ENCODE measurements around the gene FHOD3. TPM values are rescaled to one million over a fixed set of nuclear protein-coding genes. Genes with fewer than 3 reads are reported as not detected.

Gene FHOD3
- total RNA-seq, 1 experiment from 2014 or later, result 18.1 TPM

DNA sequence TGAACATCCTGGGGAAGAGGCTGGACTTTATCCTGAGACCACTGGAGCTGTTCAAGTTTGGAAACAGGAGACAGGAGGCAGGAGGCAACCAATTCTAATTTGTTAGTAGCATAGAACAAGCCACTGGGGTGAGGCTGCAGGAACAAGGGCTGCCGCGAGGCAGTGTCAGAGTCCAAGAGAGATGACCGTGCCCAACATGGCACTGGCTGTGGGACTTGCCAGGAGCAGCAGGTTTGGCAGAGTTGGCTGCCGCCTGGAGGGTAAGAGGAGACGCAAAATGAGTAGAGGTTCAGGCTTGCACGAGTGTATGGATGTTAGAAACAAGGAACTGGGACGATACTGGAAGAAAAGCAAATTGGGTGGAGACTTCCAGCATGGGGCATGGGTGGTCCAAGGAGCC, 362.8 kb downstream of the FHOD3 start:
- no peak for TF ChIP-seq EZH2 (IDR thresholded peaks at IDR 0.05; ENCODE audit: low read length, unreplicated experiment)
- TF ChIP-seq, protein P1, sequence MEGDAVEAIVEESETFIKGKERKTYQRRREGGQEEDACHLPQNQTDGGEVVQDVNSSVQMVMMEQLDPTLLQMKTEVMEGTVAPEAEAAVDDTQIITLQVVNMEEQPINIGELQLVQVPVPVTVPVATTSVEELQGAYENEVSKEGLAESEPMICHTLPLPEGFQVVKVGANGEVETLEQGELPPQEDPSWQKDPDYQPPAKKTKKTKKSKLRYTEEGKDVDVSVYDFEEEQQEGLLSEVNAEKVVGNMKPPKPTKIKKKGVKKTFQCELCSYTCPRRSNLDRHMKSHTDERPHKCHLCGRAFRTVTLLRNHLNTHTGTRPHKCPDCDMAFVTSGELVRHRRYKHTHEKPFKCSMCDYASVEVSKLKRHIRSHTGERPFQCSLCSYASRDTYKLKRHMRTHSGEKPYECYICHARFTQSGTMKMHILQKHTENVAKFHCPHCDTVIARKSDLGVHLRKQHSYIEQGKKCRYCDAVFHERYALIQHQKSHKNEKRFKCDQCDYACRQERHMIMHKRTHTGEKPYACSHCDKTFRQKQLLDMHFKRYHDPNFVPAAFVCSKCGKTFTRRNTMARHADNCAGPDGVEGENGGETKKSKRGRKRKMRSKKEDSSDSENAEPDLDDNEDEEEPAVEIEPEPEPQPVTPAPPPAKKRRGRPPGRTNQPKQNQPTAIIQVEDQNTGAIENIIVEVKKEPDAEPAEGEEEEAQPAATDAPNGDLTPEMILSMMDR (conservative IDR thresholded peaks at IDR 0.05; ENCODE audit: low read depth, low read length), result no peak
- TF ChIP-seq EZH2phosphoT487 (IDR thresholded peaks at IDR 0.05; ENCODE audit: borderline replicate concordance, low read length), result no peak
- no peaks in the 10 kb centered on the region for H3K36me3 ChIP-seq (ENCODE audit: low read depth, low read length)
- ATAC-seq (no peak), DNase-seq (no peak)
- H3K4me2 ChIP-seq (ENCODE audit: low read length), result no peak overlapping the region
- POLR2A ChIA-PET (ENCODE audit: unreplicated experiment), result no interaction called here
- no peak overlapping the region for H2AFZ ChIP-seq (ENCODE audit: low read length)
- H3K9me2 ChIP-seq (replicated peaks; ENCODE audit: low read length), result no peaks in the 10 kb centered on the region
- H3K79me2 ChIP-seq (ENCODE audit: low read length), result no peaks in the 10 kb centered on the region
- H3K27ac ChIP-seq (ENCODE audit: low read length), result no peak overlapping the region
- H3F3A ChIP-seq (ENCODE audit: low read length, unreplicated experiment), result no peaks in the 10 kb centered on the region
- no peaks in the 10 kb centered on the region for H3K4me1 ChIP-seq (ENCODE audit: insufficient read depth, low read length)
- CTCF ChIA-PET, result no interaction called here
- no peak overlapping the region for H3K4me3 ChIP-seq (ENCODE audit: low read length)
- no peaks in the 10 kb centered on the region for H3K9me3 ChIP-seq (ENCODE audit: low read length)
- H4K20me1 ChIP-seq (ENCODE audit: low read length), result no peaks in the 10 kb centered on the region
- H3K9ac ChIP-seq (ENCODE audit: low read length), result no peak overlapping the region
- intact Hi-C loops (cut with micrococcal nuclease), result no loop called here
- no TSS peak for BruUV-seq (replicated peaks)
- no peaks in the 10 kb centered on the region for H3K27me3 ChIP-seq (ENCODE audit: low read length)

DNA sequence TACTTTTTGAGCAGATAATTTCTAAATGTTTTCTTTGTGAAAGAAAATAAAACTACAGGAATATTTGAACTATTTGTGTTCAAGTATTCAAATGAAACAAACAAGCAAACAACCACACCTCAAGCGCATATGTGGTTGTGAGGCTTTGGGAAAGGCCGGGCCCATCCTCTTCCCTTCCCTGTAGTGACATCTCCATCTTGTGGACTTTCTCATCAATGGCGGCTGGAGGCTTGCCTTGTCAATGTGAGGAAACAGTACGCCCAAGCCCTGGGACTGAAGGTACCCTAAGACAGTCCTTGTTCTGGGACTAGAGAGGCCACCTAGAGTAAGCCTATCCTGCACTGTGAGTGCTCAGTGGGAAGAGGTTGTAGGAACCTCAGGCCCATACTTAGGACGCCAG, 364.5 kb downstream of the FHOD3 start:
- Histone ChIP-seq H3K4me1 (ENCODE audit: insufficient read depth, low read length) (no peaks in the 10 kb centered on the region), H3K4me3 (ENCODE audit: low read length) (no peak overlapping the region), H3K4me2 (ENCODE audit: low read length) (no peak overlapping the region), H3F3A (ENCODE audit: low read length, unreplicated experiment) (no peaks in the 10 kb centered on the region), H3K36me3 (ENCODE audit: low read depth, low read length) (no peaks in the 10 kb centered on the region), H3K27ac (ENCODE audit: low read length) (no peak overlapping the region), H4K20me1 (ENCODE audit: low read length) (no peaks in the 10 kb centered on the region), H3K27me3 (ENCODE audit: low read length) (no peaks in the 10 kb centered on the region), H3K9me3 (ENCODE audit: low read length) (no peaks in the 10 kb centered on the region), H3K79me2 (ENCODE audit: low read length) (no peaks in the 10 kb centered on the region), H2AFZ (ENCODE audit: low read length) (no peak overlapping the region), H3K9me2 (replicated peaks; ENCODE audit: low read length) (no peaks in the 10 kb centered on the region), H3K9ac (ENCODE audit: low read length) (no peak overlapping the region)
- BruUV-seq (replicated peaks), result no TSS peak
- no peak for TF ChIP-seq EZH2 (IDR thresholded peaks at IDR 0.05; ENCODE audit: low read length, unreplicated experiment)
- no peak for TF ChIP-seq EZH2phosphoT487 (IDR thresholded peaks at IDR 0.05; ENCODE audit: borderline replicate concordance, low read length)
- TF ChIP-seq, protein P1 (conservative IDR thresholded peaks at IDR 0.05; ENCODE audit: low read depth, low read length), result no peak
- intact Hi-C loops (cut with micrococcal nuclease), result no loop called here
- CTCF ChIA-PET, result no interaction called here
- no peak for DNase-seq
- POLR2A ChIA-PET (ENCODE audit: unreplicated experiment), result no interaction called here
- ATAC-seq, result no peak

DNA sequence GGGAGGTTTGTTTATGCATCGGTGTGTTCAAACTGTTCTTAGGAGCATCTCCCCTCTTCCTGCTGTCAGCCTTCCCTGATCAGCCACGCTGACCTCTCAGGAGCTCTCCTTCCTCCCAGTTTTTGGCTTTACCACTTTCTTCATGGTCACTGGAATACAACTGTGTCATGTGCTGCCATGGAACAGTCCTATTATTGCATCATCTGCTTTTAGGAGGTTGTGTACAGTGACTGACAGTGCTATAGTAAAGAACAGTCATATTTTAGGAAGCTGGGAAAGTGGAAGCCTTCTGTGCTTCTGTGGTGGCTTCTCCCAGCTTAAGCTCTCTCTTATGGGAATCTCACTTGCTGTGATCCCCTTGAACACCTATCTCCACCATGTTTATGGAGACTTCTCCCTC, 365.8 kb downstream of the FHOD3 start:
- BruUV-seq (replicated peaks), result no TSS peak
- Histone ChIP-seq H3K9me2 (replicated peaks; ENCODE audit: low read length) (no peaks in the 10 kb centered on the region), H3K4me3 (ENCODE audit: low read length) (no peak overlapping the region), H3F3A (ENCODE audit: low read length, unreplicated experiment) (no peaks in the 10 kb centered on the region), H3K4me1 (ENCODE audit: insufficient read depth, low read length) (no peaks in the 10 kb centered on the region), H3K4me2 (ENCODE audit: low read length) (no peak overlapping the region), H2AFZ (ENCODE audit: low read length) (no peak overlapping the region), H3K36me3 (ENCODE audit: low read depth, low read length) (no peaks in the 10 kb centered on the region), H3K79me2 (ENCODE audit: low read length) (no peaks in the 10 kb centered on the region), H4K20me1 (ENCODE audit: low read length) (no peaks in the 10 kb centered on the region), H3K9me3 (ENCODE audit: low read length) (no peaks in the 10 kb centered on the region), H3K27me3 (ENCODE audit: low read length) (no peaks in the 10 kb centered on the region), H3K9ac (ENCODE audit: low read length) (no peak overlapping the region), H3K27ac (ENCODE audit: low read length) (no peak overlapping the region)
- TF ChIP-seq EZH2phosphoT487 (IDR thresholded peaks at IDR 0.05; ENCODE audit: borderline replicate concordance, low read length) (no peak), EZH2 (IDR thresholded peaks at IDR 0.05; ENCODE audit: low read length, unreplicated experiment) (no peak)
- TF ChIP-seq, protein P1 (conservative IDR thresholded peaks at IDR 0.05; ENCODE audit: low read depth, low read length), result no peak
- ATAC-seq, result no peak
- intact Hi-C loops (cut with micrococcal nuclease), result no loop called here
- no peak for DNase-seq
- CTCF ChIA-PET, result no interaction called here
- POLR2A ChIA-PET (ENCODE audit: unreplicated experiment), result no interaction called here
